Heart right ventricle (tissue), 16 donors: ENCODE results near the gene NUSAP1. TPM values are rescaled to one million over a fixed set of nuclear protein-coding genes. Genes with fewer than 3 reads are reported as not detected.
"Not testable (repeated sequence)": the region's sequence is repeated elsewhere in the genome, so short reads cannot be mapped to it uniquely, and the experiment has no call there.

Experiments used
- ATAC-seq, 8 donors: fragments of 200-7000 bp; cut with Tn5 transposase; one replicate each; pipeline ENCODE4 v1.9.1; 2020; ENCODE audit warnings: mild to moderate bottlenecking in 8 of 8, moderate library complexity in 8 of 8, moderate number of reproducible peaks in 1 of 8
- DNase-seq, 2 donors: peaks; one replicate each; pipeline ENCODE4 v3.0.0-alpha.2; 2020
- H3K27ac ChIP-seq, 10 donors: fragments of 200-600 bp; sonication (generic) in 2 of 10; one replicate each; pipeline versions ENCODE4 v1.5.0 to v1.8.0; 2020 to 2022; ENCODE audit warnings: mild to moderate bottlenecking in 3 of 10
- H3K27me3 ChIP-seq, 7 donors: fragments of 200-600 bp; one replicate each; pipeline ENCODE4 v1.8.0; 2021 to 2022; ENCODE audit warnings: mild to moderate bottlenecking in 2 of 7
- H3K36me3 ChIP-seq, 9 donors: fragments of 200-600 bp; sonication (generic) in 1 of 9; one replicate each; pipeline versions ENCODE4 v1.5.0 to v1.8.0; 2020 to 2022; ENCODE audit warnings: mild to moderate bottlenecking in 2 of 9
- H3K4me1 ChIP-seq, 9 donors: fragments of 200-600 bp; sonication (generic) in 1 of 9; one replicate each; pipeline versions ENCODE4 v1.5.0 to v1.8.0; 2020 to 2022; ENCODE audit warnings: mild to moderate bottlenecking in 4 of 9
- H3K4me3 ChIP-seq, 10 donors: fragments of 200-600 bp; sonication (generic) in 2 of 10; one replicate each; pipeline versions ENCODE4 v1.5.0 to v1.8.0; 2020 to 2022; ENCODE audit warnings: mild to moderate bottlenecking in 7 of 10, moderate library complexity in 2 of 10
- H3K9me3 ChIP-seq, 11 donors: fragments of 200-600 bp in 10 of 11; sonication (generic) in 2 of 11; one replicate each; pipeline versions ENCODE4 v1.5.0 to v1.8.0; 2013 to 2022; ENCODE audit warnings: mild to moderate bottlenecking in 2 of 11, control low read depth in 1 of 11, moderate library complexity in 1 of 11
- WGBS, 2 donors: extraction: QIAGEN DNeasy Blood & Tissue Kit; methylation state at CpG; one replicate each; pipeline ENCODE4 v1.1.7; 2013; ENCODE audit warnings: inconsistent platforms in 1 of 2; 5-methylcytosine and 5-hydroxymethylcytosine counted together
- intact Hi-C, 10 donors: fragments of 100-400 bp; cut with DNase I; formaldehyde crosslinking; loops; one replicate each; pipeline versions ENCODE4 v1.11.1 to v1.14.2; 2022
- long read RNA-seq, 3 donors: library from polyadenylated mRNA; unstranded; transcript quantifications; one replicate each; pipeline ENCODE4 v2.0.0, GENCODE V29; 2020 to 2021
- polyA plus RNA-seq, 2 donors: library from polyadenylated mRNA; stranded (reverse); fragments of 200-250 nt; gene quantifications; one replicate each; pipeline ENCODE4 v1.2.3, GENCODE V29; 2013
- total RNA-seq, 10 donors: library from RNA; stranded (reverse); fragmentation: NEBNext Ultra II Directional in 3 of 10; extraction: Animal tissue kit (Norgen Biotek cat#: 25700) in 3 of 10; gene quantifications; one replicate each; pipeline versions ENCODE4 v1.2.1 to v1.2.4, GENCODE V29; 2021 to 2023
- TF ChIP-seq, protein P1 (sequence below), 9 donors: fragments of 200-600 bp; sonication (generic) in 2 of 9; IDR thresholded peaks; one replicate each; pipeline versions ENCODE4 v1.5.0 to v1.8.0; 2021 to 2022; ENCODE audit warnings: antibody characterized with exemption in 9 of 9, mild to moderate bottlenecking in 5 of 9, moderate library complexity in 1 of 9
- donor health status: Arrhythmogenic right ventricular cardiomyopathy.
- donor health status: ischemic (EF 13 %, LVEDD 7.1; RV severe dilation, severe dysfunction).
- donor health status: healthy with polysubstance abuse.
- donor health status: DM: no; HTN: yes; CAD: no.
- donor health status: DM: no; HTN: no; CAD: no.
- donor health status: ischemic (EF 25% LVEDD 6.9; RV normal size, moderate dysfunction).
- donor health status: ischemic (EF 25% LVEDD 5.7; RV mildly dilated, moderate dysfunction).
- donor health status: healthy.
- donor health status: DM: yes; HTN: yes; CAD: no.
- donor health status: Ischemic cardiomyopathy.
- donor health status: ischemic (EF 35%, LVEDD 5.7; RV mildly dilated, moderate dysfunction).
- donor health status: nonischemic (EF 11% LVEDD 7.7; RV severe dilation, severe dysfunction).
- donor health status: DM: yes; HTN: yes; CAD: no.
- donor health status: PGD.
- donor health status: ischemic (EF 29% LVEDD 5.4; RV normal size, mild dysfunction).
- donor health status: nonischemic (EF 23%, LVEDD 6.1; RV moderate dilation, normal function).

The NUSAP1 gene
- total RNA-seq (10 to 100 TPM in 1 of 10 donors, 1 to 10 TPM in 6, under 1 TPM in 3; 0.81 to 16.6 (median 1.6) TPM), polyA plus RNA-seq (under 1 TPM; 0.66 to 0.74 TPM)
- long read RNA-seq, donor 1, partial matches to known transcripts = 1 of 4 reads
- long read RNA-seq, donor 1, other reads (novel, unspliced or antisense) = 1 of 4 reads
- long read RNA-seq, donor 2, partial matches to known transcripts = 0 of 2 reads
- long read RNA-seq, donor 2, other reads (novel, unspliced or antisense) = 1 of 2 reads
- long read RNA-seq, donor 3, partial matches to known transcripts = 0 of 1 reads
- long read RNA-seq, donor 3, other reads (novel, unspliced or antisense) = 0 of 1 reads

DNA sequence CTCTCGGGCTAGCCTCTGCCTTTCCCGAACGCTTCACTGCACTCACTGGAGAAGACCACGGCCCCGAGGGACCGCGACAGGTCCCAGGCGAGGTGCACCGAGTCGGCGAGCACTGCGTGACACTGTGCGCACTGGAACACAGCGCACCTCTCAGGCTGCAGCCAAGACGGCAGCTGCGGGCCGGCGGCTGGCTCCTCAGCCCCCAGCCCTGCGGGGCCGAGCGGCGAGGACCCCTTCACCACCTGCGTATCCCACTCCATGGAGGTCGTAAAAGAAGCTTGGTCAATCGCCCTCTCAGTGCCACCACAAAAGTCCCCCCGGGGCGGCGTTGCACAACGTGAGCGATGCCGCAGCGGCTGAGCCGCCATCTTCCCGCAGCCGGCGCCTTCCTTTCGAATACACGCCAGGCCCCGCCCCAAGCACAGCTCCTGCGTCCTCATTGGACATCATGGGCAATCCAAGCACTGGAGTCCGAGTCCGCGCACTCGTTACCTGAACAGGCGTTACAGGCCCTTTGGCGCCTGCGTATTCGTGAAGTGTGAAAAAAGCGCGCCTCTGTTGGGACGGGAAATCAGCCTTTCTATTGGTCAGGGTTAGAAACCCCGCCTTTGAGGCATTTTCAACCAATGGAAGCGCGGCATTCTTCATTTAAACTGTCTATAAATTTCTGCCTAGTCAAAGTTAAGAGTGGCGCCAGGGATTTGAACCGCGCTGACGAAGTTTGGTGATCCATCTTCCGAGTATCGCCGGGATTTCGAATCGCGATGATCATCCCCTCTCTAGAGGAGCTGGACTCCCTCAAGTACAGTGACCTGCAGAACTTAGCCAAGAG is at the start of gene NUSAP1, which contains the start of gene OIP5:
NUSAP1 (plus strand) TSS at position 688 of the 832 bp plus-strand sequence; CDS start at position 765, 77 bp downstream.
OIP5 (minus strand) TSS at position 398 of the 832 bp plus-strand sequence; CDS start at position 368, 30 bp downstream.
- TF ChIP-seq, protein P1, sequence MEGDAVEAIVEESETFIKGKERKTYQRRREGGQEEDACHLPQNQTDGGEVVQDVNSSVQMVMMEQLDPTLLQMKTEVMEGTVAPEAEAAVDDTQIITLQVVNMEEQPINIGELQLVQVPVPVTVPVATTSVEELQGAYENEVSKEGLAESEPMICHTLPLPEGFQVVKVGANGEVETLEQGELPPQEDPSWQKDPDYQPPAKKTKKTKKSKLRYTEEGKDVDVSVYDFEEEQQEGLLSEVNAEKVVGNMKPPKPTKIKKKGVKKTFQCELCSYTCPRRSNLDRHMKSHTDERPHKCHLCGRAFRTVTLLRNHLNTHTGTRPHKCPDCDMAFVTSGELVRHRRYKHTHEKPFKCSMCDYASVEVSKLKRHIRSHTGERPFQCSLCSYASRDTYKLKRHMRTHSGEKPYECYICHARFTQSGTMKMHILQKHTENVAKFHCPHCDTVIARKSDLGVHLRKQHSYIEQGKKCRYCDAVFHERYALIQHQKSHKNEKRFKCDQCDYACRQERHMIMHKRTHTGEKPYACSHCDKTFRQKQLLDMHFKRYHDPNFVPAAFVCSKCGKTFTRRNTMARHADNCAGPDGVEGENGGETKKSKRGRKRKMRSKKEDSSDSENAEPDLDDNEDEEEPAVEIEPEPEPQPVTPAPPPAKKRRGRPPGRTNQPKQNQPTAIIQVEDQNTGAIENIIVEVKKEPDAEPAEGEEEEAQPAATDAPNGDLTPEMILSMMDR (IDR thresholded peaks at IDR 0.05) = peak in 5 of 9 donors; percentile 39 to 76 (median 72)
- Histone ChIP-seq H3K27me3 (no peaks in the 10 kb centered on the region), H3K4me1 (peaks cover 0 to 42% (median 11%) of the 10 kb centered on the region in 9 donors), H3K27ac (peak within 1 kb of the TSS in 7 of 10 donors; percentile 4 to 81 (median 42)), H3K36me3 (no peaks in the 10 kb centered on the region), H3K9me3 (no peaks in the 10 kb centered on the region), H3K4me3 (peak within 1 kb of the TSS; percentile 73 to 96 (median 84))
- DNase-seq (peak; percentile 95 to 97), ATAC-seq (peak; percentile 99 to 100 (median 99))
- intact Hi-C loops = loop anchor here in 3 of 10 donors (1.0 to 5.0 kb wide), 5 partner anchors 50 to 430 kb away; partner anchors contain the start of genes CHP1 (in 1 of the 3), INO80 (in 1 of the 3) and RTF1 (in 1 of the 3)
- 0% methylated on average over 64 of the region's 64 CpGs for WGBS, 2 donors

DNA sequence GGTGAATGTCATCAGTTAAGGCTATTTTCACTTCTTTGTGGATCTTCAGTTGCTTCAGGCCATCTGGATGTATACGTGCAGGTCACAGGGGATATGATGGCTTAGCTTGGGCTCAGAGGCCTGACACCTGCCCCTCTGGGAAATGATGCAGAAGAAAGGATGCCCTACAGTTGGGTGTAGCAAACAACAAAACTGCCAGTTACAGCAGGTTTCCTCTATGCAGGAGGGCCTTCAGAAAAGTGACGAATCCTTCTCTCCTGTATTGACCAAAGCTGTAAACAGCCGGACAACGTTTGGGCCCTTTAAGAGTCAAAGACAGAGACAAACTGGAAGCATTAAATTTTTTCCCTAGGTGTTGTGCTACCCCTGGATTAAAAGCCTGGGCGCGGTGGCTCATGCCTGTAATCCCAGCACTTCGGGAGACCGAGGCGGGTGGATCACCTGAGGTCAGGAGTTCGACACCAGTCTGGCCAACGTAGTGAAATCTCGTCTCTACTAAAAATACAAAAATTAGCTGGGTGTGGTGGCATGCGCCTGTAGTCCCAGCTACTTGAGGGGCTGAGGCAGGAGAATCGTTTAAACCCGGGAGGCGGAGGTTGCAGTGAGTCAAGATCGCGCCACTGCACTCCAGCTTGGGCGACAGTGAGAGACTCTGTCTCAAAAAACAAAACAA is 49.6 kb upstream of the NUSAP1 start:
- not testable (repeated sequence) for ATAC-seq, DNase-seq, H3K27me3 ChIP-seq, H3K9me3 ChIP-seq
- intact Hi-C loops = loop anchor here in 4 of 10 donors (1.0 to 5.0 kb wide), 4 partner anchors 49 to 52 kb away; partner anchors contain the start of genes CHP1 (in 3 of the 4), EXD1 (in 2 of the 4), NUSAP1 (in 1 of the 4) and OIP5 (in 1 of the 4)
- Histone ChIP-seq H3K4me1 (peaks cover 0 to 41% (median 26%) of the 10 kb centered on the region in 9 donors), H3K4me3 (peak overlapping the region; percentile 26 to 96 (median 82)), H3K27ac (peak overlapping the region; percentile 35 to 99 (median 94)), H3K36me3 (peaks cover 0 to 57% (median 37%) of the 10 kb centered on the region in 9 donors)
- WGBS, 2 donors = 34 to 38% methylated on average over 19 of the region's 19 CpGs

GRCh38 chr15:41283653-41284426 is 48.8 kb upstream of the NUSAP1 start:
- peak overlapping the region; percentile 86 to 99 (median 94) for H3K27ac ChIP-seq
- peaks cover 0 to 57% (median 44%) of the 10 kb centered on the region in 9 donors for H3K36me3 ChIP-seq
- TF ChIP-seq, protein P1 (IDR thresholded peaks at IDR 0.05) = no peak
- H3K27me3 ChIP-seq = no peaks in the 10 kb centered on the region
- H3K9me3 ChIP-seq = no peaks in the 10 kb centered on the region
- peaks cover 0 to 48% (median 33%) of the 10 kb centered on the region in 9 donors for H3K4me1 ChIP-seq
- WGBS, 2 donors = 0% methylated on average over 61 of the region's 61 CpGs
- peak; percentile 98 to 100 (median 100) for ATAC-seq
- peak overlapping the region; percentile 66 to 96 (median 82) for H3K4me3 ChIP-seq
- intact Hi-C loops = loop anchor here in 4 of 10 donors (1.0 to 5.0 kb wide), 4 partner anchors 48 to 53 kb away; partner anchors contain the start of genes CHP1 (in 4 of the 4), EXD1 (in 3 of the 4), NUSAP1 (in 1 of the 4) and OIP5 (in 1 of the 4)
- peak; percentile 96 to 99 for DNase-seq
